Small intestine (tissue), 7 donors: ENCODE measurements around the gene AP4M1. TPM values are rescaled to one million over a fixed set of nuclear protein-coding genes. Genes with fewer than 3 reads are reported as not detected.

Experiments
- DNase-seq, 2 donors: peaks; one replicate each; pipeline versions ENCODE4 v3.0.0 to v3.0.0-alpha.2; 2013
- FAIRE-seq: peaks from 2 replicates; lab custom pipeline; 2012; peaks lifted over from hg19 to GRCh38; lab: Jason Lieb, UNC
- H3K27ac ChIP-seq, 3 donors: one replicate each; pipeline ENCODE4 v1.5.1; 2013; ENCODE audit warnings: low read length in 2 of 3, mild to moderate bottlenecking in 2 of 3, control low read depth in 1 of 3, inconsistent platforms in 1 of 3, low read depth in 1 of 3, moderate library complexity in 1 of 3
- H3K27me3 ChIP-seq, 3 donors: one replicate each; pipeline ENCODE4 v1.6.1; 2013; ENCODE audit warnings: low read length in 3 of 3, inconsistent platforms in 1 of 3; ENCODE audit not compliant: control insufficient read depth in 3 of 3, insufficient read depth in 3 of 3
- H3K36me3 ChIP-seq, 3 donors: one replicate each; pipeline ENCODE4 v1.6.1; 2013; ENCODE audit warnings: low read length in 3 of 3, inconsistent platforms in 1 of 3, low read depth in 1 of 3, mild to moderate bottlenecking in 1 of 3, moderate library complexity in 1 of 3; ENCODE audit not compliant: control insufficient read depth in 3 of 3, insufficient read depth in 2 of 3
- H3K4me1 ChIP-seq, 3 donors: one replicate each; pipeline ENCODE4 v1.6.1; 2013; ENCODE audit warnings: low read length in 2 of 3, inconsistent platforms in 1 of 3, low read depth in 1 of 3, mild to moderate bottlenecking in 1 of 3, moderate library complexity in 1 of 3; ENCODE audit not compliant: control insufficient read depth in 3 of 3, insufficient read depth in 2 of 3
- H3K4me3 ChIP-seq, 3 donors: one replicate each; pipeline ENCODE4 v1.5.1; 2013; ENCODE audit warnings: low read length in 3 of 3, control low read depth in 1 of 3, inconsistent platforms in 1 of 3, low read depth in 1 of 3, mild to moderate bottlenecking in 1 of 3, moderate library complexity in 1 of 3
- H3K9me3 ChIP-seq, 2 donors: one replicate each; pipeline ENCODE4 v1.6.1; 2013; ENCODE audit warnings: low read depth in 1 of 2, low read length in 1 of 2; ENCODE audit not compliant: control insufficient read depth in 2 of 2, insufficient read depth in 1 of 2
- WGBS, 3 donors: extraction: QIAGEN DNeasy Blood & Tissue Kit; methylation state at CpG; one replicate each; pipeline ENCODE4 v1.1.7; 2013; 5-methylcytosine and 5-hydroxymethylcytosine counted together
- polyA plus RNA-seq, 4 donors: library from polyadenylated mRNA; stranded (reverse) in 3 of 4; unstranded in 1 of 4; fragments of 200-250 nt in 3 of 4; fragments of 120-200 nt in 1 of 4; gene quantifications; one replicate each; pipeline versions ENCODE4 v1.2.1 to v1.2.3, GENCODE V29; 2013
- donor health status: healthy with polysubstance abuse.
- donor health status: control.
- donor health status: control.
- donor health status: Bipolar disorder and iron deficiency.
- donor health status: healthy.

Gene AP4M1
- polyA plus RNA-seq, 4 donors, result 14.9 to 20.6 (median 17.2) TPM

GRCh38 chr7:100119072-100119969 lies 17.9 kb downstream of the AP4M1 start, which contains the start of the genes CNPY4 and TAF6:
TSS of gene CNPY4 (plus strand) at chr7:100119634. CDS start at chr7:100119745, 111 bp downstream.
TSS of gene TAF6 (minus strand) at chr7:100119358. CDS start at chr7:100114209, 5,149 bp downstream.
- Histone ChIP-seq H3K4me3 (peak within 1 kb of the TSS; percentile 55 to 68 (median 63)), H3K27ac (peak within 1 kb of the TSS; percentile 59 to 91 (median 65)), H3K36me3 (peaks cover 0 to 15% (median 0%) of the 10 kb centered on the region in 3 donors), H3K27me3 (no peaks in the 10 kb centered on the region), H3K4me1 (peaks cover 2 to 19% (median 6%) of the 10 kb centered on the region in 3 donors), H3K9me3 (no peaks in the 10 kb centered on the region)
- peak; percentile 95 to 96 for DNase-seq
- 0% methylated on average over 49 of the region's 49 CpGs for whole genome bisulfite sequencing, 3 donors
- FAIRE-seq, result no peak

GRCh38 chr7:100119970-100120732 lies 18.7 kb downstream of the AP4M1 start:
- no peaks in the 10 kb centered on the region for H3K27me3 ChIP-seq
- peak overlapping the region; percentile 59 to 91 (median 65) for H3K27ac ChIP-seq
- H3K9me3 ChIP-seq, result no peaks in the 10 kb centered on the region
- H3K4me3 ChIP-seq, result peak overlapping the region; percentile 50 to 68 (median 63)
- peak in 1 of 2 donors; percentile 51 for DNase-seq
- H3K36me3 ChIP-seq, result peaks cover 0 to 7% (median 0%) of the 10 kb centered on the region in 3 donors
- FAIRE-seq, result no peak
- H3K4me1 ChIP-seq, result peaks cover 5 to 24% (median 6%) of the 10 kb centered on the region in 3 donors
- WGBS, 3 donors, result 22 to 42% (median 33%) methylated on average over 19 of the region's 19 CpGs

GRCh38 chr7:100120733-100121036 lies 19.2 kb downstream of the AP4M1 start:
- DNase-seq (no peak), FAIRE-seq (no peak)
- Histone ChIP-seq H3K9me3 (no peaks in the 10 kb centered on the region), H3K27ac (peak overlapping the region in 2 of 3 donors; percentile 25 to 91), H3K36me3 (peaks cover 0 to 5% (median 0%) of the 10 kb centered on the region in 3 donors), H3K4me3 (peak overlapping the region in 1 of 3 donors; percentile 68), H3K4me1 (peaks cover 5 to 30% (median 6%) of the 10 kb centered on the region in 3 donors), H3K27me3 (no peaks in the 10 kb centered on the region)
- 33 to 55% (median 44%) methylated on average over 1 of the region's 1 CpG for WGBS, 3 donors

GRCh38 chr7:100122067-100122466 lies 20.6 kb downstream of the AP4M1 start:
- Histone ChIP-seq H3K9me3 (no peaks in the 10 kb centered on the region), H3K27me3 (no peaks in the 10 kb centered on the region), H3K4me3 (no peak overlapping the region), H3K36me3 (peaks cover 0 to 5% (median 0%) of the 10 kb centered on the region in 3 donors), H3K27ac (no peak overlapping the region), H3K4me1 (peaks cover 5 to 35% (median 6%) of the 10 kb centered on the region in 3 donors)
- 13 to 66% (median 34%) methylated on average over 12 to 13 of the region's 13 CpGs for WGBS, 3 donors
- DNase-seq (peak in 1 of 2 donors; percentile 62), FAIRE-seq (no peak)

GRCh38 chr7:100122568-100122967 lies 21.1 kb downstream of the AP4M1 start:
- no peaks in the 10 kb centered on the region for H3K27me3 ChIP-seq
- FAIRE-seq (no peak), DNase-seq (no peak)
- peaks cover 0 to 5% (median 0%) of the 10 kb centered on the region in 3 donors for H3K36me3 ChIP-seq
- 92 to 100% (median 96%) methylated on average over 1 of the region's 1 CpG for WGBS, 3 donors
- no peaks in the 10 kb centered on the region for H3K9me3 ChIP-seq
- H3K27ac ChIP-seq, result no peak overlapping the region
- peaks cover 5 to 35% (median 6%) of the 10 kb centered on the region in 3 donors for H3K4me1 ChIP-seq
- no peak overlapping the region for H3K4me3 ChIP-seq

GRCh38 chr7:100124301-100125230 lies 23.1 kb downstream of the AP4M1 start:
- peak overlapping the region; percentile 17 to 97 (median 64) for H3K27ac ChIP-seq
- peak; percentile 39 to 70 for DNase-seq
- H3K9me3 ChIP-seq, result no peaks in the 10 kb centered on the region
- WGBS, 3 donors, result 61 to 72% (median 69%) methylated on average over 4 of the region's 4 CpGs
- peaks cover 5 to 36% (median 6%) of the 10 kb centered on the region in 3 donors for H3K4me1 ChIP-seq
- H3K27me3 ChIP-seq, result no peaks in the 10 kb centered on the region
- FAIRE-seq, result no peak
- peaks cover 0 to 5% (median 0%) of the 10 kb centered on the region in 3 donors for H3K36me3 ChIP-seq
- H3K4me3 ChIP-seq, result no peak overlapping the region

GRCh38 chr7:100126239-100126930 lies 24.9 kb downstream of the AP4M1 start:
- Histone ChIP-seq H3K4me1 (peaks cover 3 to 30% (median 5%) of the 10 kb centered on the region in 3 donors), H3K9me3 (no peaks in the 10 kb centered on the region), H3K4me3 (peak overlapping the region; percentile 60 to 94 (median 81)), H3K36me3 (peaks cover 0 to 5% (median 0%) of the 10 kb centered on the region in 3 donors), H3K27ac (peak overlapping the region; percentile 94 to 97 (median 95)), H3K27me3 (no peaks in the 10 kb centered on the region)
- WGBS, 3 donors, result 5 to 10% (median 6%) methylated on average over 28 to 29 of the region's 29 CpGs
- DNase-seq (no peak), FAIRE-seq (no peak)
